HepG2 (cell line): ENCODE data around the gene RNH1. TPM values are rescaled to one million over a fixed set of nuclear protein-coding genes. Genes with fewer than 3 reads are reported as not detected.
A peak's percentile ranks its signal among the peaks of the same experiment; 100 is the strongest.

ENCODE experiments used
- AGO2 ChIP-seq: fragments of 200-400 bp; formaldehyde crosslinking; optimal IDR thresholded peaks from 2 replicates; pipeline ENCODE3; 2017; ENCODE audit warnings: mild to moderate bottlenecking, low read depth, low read length, moderate library complexity
- AHR ChIP-seq: IDR thresholded peaks from 2 replicates; pipeline ENCODE4 v1.6.1; 2018; ENCODE audit warnings: missing genetic modification reagents, missing compliant biosample characterization
- EP300 ChIP-seq, 3 experiments: sonication (generic) in 1 of 3; formaldehyde crosslinking in 1 of 3; IDR thresholded peaks; 2 replicates each; pipeline versions ENCODE4 v1.5.1 to v1.6.1; 2011 to 2020; ENCODE audit warnings: low read depth in 2 of 3, low read length in 2 of 3, borderline replicate concordance in 1 of 3, improper control_type of control experiment in 1 of 3, mild to moderate bottlenecking in 1 of 3, missing genetic modification reagents in 1 of 3, moderate library complexity in 1 of 3
- HMGA1 ChIP-seq: sonication (generic); formaldehyde crosslinking; conservative IDR thresholded peaks from 2 replicates; pipeline ENCODE4 v1.4.0; 2020; ENCODE audit warnings: missing genetic modification reagents
- KDM5A ChIP-seq: fragments of 200-600 bp; sonication (generic); IDR thresholded peaks from 2 replicates; pipeline ENCODE4 v1.7.0; 2018; ENCODE audit warnings: antibody characterized with exemption, mild to moderate bottlenecking, low read length, borderline replicate concordance
- MTA1 ChIP-seq: sonication (generic); formaldehyde crosslinking; IDR thresholded peaks from 2 replicates; pipeline ENCODE4 v1.4.0; 2020; ENCODE audit warnings: missing genetic modification reagents, mild to moderate bottlenecking, borderline replicate concordance
- RARG ChIP-seq: sonication (generic); formaldehyde crosslinking; IDR thresholded peaks from 2 replicates; pipeline ENCODE4 v1.4.0; 2020; ENCODE audit warnings: low read depth, mild to moderate bottlenecking, missing genetic modification reagents
- SMAD3 ChIP-seq: sonication (generic); formaldehyde crosslinking; IDR thresholded peaks from 2 replicates; pipeline ENCODE4 v1.4.0; 2020; ENCODE audit warnings: missing genetic modification reagents
- STAT5B ChIP-seq: sonication (generic); formaldehyde crosslinking; IDR thresholded peaks from 2 replicates; pipeline ENCODE4 v1.4.0; 2020; ENCODE audit warnings: missing genetic modification reagents
- ZBTB7A ChIP-seq: sonication (generic); formaldehyde crosslinking; IDR thresholded peaks from 2 replicates; pipeline ENCODE4 v1.8.0; 2022; ENCODE audit warnings: mild to moderate bottlenecking, missing genetic modification reagents
- ZC3H4 ChIP-seq: sonication (generic); formaldehyde crosslinking; IDR thresholded peaks from 2 replicates; pipeline ENCODE4 v1.4.0; 2020; ENCODE audit warnings: missing genetic modification reagents, borderline replicate concordance
- ZNF350 ChIP-seq: sonication (generic); formaldehyde crosslinking; IDR thresholded peaks from 2 replicates; pipeline ENCODE4 v1.4.0; 2020; ENCODE audit warnings: mild to moderate bottlenecking, low read depth, missing genetic modification reagents, borderline replicate concordance
- ZNF451 ChIP-seq: sonication (generic); formaldehyde crosslinking; IDR thresholded peaks from 2 replicates; pipeline ENCODE4 v1.5.0; 2020; ENCODE audit warnings: mild to moderate bottlenecking, missing genetic modification reagents
- ZSCAN22 ChIP-seq: sonication (generic); formaldehyde crosslinking; IDR thresholded peaks from 2 replicates; pipeline ENCODE4 v1.4.0; 2020; ENCODE audit warnings: mild to moderate bottlenecking, missing genetic modification reagents
- polyA plus RNA-seq, 8 experiments: library from polyadenylated mRNA; depleted of rRNA in 3 of 8; stranded (reverse) in 7 of 8; unstranded in 1 of 8; fragments of >200 nt; fragmentation: Illumina TruSeq in 4 of 8; extraction: Trizol in 4 of 8; gene quantifications; 2 replicates each; pipeline versions ENCODE4 v1.2.1 to v1.2.3, GENCODE V29; 2011 to 2016; ENCODE audit warnings: low read depth in 4 of 8, missing spikeins in 1 of 8, mixed read lengths in 1 of 8; ENCODE audit not compliant: insufficient read depth in 1 of 8
- total RNA-seq, 5 experiments: library from RNA; depleted of rRNA; stranded (reverse); fragments of >200 nt; fragmentation: Illumina TruSeq; extraction: Trizol; gene quantifications; 2 replicates each; pipeline ENCODE4 v1.2.3, GENCODE V29; 2016; ENCODE audit warnings: low read depth in 1 of 5
- TF ChIP-seq, protein P1 (sequence below): sonication (generic); formaldehyde crosslinking; IDR thresholded peaks from 2 replicates; pipeline ENCODE4 v1.4.0; 2020; ENCODE audit warnings: missing genetic modification reagents
- TF ChIP-seq, protein P2 (sequence below), 2 experiments: sonication (generic) in 1 of 2; formaldehyde crosslinking in 1 of 2; IDR thresholded peaks; 2 replicates each; pipeline versions ENCODE4 v1.6.1 to v1.9.0; 2014 to 2022; ENCODE audit warnings: antibody characterized with exemption in 1 of 2, borderline replicate concordance in 1 of 2, inconsistent platforms in 1 of 2, low read depth in 1 of 2, missing genetic modification reagents in 1 of 2
- TF ChIP-seq, protein P3 (sequence below): sonication (generic); formaldehyde crosslinking; IDR thresholded peaks from 2 replicates; pipeline ENCODE4 v1.4.0; 2020; ENCODE audit warnings: missing genetic modification reagents
- TF ChIP-seq, protein P4 (sequence below): IDR thresholded peaks from 2 replicates; pipeline ENCODE4 v1.6.1; 2016

RNH1 gene
- total and polyA plus RNA-seq, 2 of the 13 experiments (the other 11 are each of a cell fraction or from before 2014, with no cell fraction given): 36.0 to 74.1 TPM

DNA sequence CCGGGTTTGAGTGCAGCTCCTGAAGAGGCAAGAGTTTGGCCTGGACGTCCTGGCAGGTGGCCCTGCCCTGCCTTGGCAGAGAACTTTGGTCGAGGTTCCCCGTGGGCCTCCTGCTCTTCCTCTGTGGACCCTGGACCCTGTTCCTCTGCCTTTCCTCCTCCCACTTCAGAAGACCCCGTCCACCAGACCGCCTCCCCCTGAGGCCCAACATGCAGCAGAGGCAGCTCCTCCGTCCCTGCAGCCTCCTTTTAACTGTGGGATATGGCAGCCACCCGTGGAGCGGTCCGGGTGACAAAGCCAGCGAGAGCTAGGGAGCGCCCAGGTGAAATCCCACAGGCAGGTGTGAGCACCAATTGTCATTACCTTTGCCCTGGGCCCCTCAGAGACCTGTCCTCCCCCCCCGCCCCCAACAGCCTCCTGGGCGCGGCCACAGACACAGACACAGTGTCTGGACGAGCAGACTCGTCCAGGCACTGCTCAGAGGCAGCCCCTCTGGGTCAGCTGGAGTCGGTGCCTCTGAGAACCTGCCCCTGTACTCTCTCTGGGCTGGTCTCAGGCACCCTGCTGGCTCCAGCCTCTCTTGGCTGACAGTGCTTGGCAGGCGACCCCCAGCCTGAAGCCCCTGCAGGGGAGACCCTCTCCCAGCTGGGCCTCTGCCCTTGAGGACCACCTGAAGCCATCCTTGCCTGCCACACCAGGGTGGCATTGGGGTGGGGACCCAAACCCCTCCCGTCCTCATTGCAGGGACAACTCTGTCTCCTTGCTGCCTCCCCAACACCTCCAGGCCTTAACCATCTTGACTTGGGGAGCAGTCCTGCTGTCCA is 61.1 kb downstream of the RNH1 start (continued):
- TF ChIP-seq ZNF350 (CRISPR knock-in tag): peak; percentile 54; the same call in 1 of the 2 replicates
- no peak for TF ChIP-seq RARG (CRISPR knock-in tag)
- peak; percentile 24 for TF ChIP-seq AGO2
- TF ChIP-seq, protein P1, sequence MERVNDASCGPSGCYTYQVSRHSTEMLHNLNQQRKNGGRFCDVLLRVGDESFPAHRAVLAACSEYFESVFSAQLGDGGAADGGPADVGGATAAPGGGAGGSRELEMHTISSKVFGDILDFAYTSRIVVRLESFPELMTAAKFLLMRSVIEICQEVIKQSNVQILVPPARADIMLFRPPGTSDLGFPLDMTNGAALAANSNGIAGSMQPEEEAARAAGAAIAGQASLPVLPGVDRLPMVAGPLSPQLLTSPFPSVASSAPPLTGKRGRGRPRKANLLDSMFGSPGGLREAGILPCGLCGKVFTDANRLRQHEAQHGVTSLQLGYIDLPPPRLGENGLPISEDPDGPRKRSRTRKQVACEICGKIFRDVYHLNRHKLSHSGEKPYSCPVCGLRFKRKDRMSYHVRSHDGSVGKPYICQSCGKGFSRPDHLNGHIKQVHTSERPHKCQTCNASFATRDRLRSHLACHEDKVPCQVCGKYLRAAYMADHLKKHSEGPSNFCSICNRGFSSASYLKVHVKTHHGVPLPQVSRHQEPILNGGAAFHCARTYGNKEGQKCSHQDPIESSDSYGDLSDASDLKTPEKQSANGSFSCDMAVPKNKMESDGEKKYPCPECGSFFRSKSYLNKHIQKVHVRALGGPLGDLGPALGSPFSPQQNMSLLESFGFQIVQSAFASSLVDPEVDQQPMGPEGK (CRISPR knock-in tag): peak; percentile 72; the same call in 1 of the 2 replicates
- TF ChIP-seq ZC3H4 (CRISPR knock-in tag): 0 out of 2 replicates have a peak, but pooled peaks have one; percentile 70
- no peak for TF ChIP-seq HMGA1 (CRISPR knock-in tag)
- TF ChIP-seq ZBTB7A (CRISPR knock-in tag): peak; percentile 82; the same call in 1 of the 2 replicates
- TF ChIP-seq EP300 (IDR thresholded peaks at IDR 0.05; ENCODE audit: low read depth in 2 of 2, low read length in 2 of 2): peak in 1 of 2 experiments; percentile 48; a peak in 2 of 4 replicates
- TF ChIP-seq EP300 (CRISPR knock-in tag; IDR thresholded peaks at IDR 0.05; ENCODE audit: borderline replicate concordance): no peak
- no peak for TF ChIP-seq KDM5A
- no peak for TF ChIP-seq AHR
- TF ChIP-seq, protein P2, sequence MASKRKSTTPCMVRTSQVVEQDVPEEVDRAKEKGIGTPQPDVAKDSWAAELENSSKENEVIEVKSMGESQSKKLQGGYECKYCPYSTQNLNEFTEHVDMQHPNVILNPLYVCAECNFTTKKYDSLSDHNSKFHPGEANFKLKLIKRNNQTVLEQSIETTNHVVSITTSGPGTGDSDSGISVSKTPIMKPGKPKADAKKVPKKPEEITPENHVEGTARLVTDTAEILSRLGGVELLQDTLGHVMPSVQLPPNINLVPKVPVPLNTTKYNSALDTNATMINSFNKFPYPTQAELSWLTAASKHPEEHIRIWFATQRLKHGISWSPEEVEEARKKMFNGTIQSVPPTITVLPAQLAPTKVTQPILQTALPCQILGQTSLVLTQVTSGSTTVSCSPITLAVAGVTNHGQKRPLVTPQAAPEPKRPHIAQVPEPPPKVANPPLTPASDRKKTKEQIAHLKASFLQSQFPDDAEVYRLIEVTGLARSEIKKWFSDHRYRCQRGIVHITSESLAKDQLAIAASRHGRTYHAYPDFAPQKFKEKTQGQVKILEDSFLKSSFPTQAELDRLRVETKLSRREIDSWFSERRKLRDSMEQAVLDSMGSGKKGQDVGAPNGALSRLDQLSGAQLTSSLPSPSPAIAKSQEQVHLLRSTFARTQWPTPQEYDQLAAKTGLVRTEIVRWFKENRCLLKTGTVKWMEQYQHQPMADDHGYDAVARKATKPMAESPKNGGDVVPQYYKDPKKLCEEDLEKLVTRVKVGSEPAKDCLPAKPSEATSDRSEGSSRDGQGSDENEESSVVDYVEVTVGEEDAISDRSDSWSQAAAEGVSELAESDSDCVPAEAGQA (IDR thresholded peaks at IDR 0.05; ENCODE audit: low read depth): no peak
- TF ChIP-seq, protein P2 (CRISPR knock-in tag; IDR thresholded peaks at IDR 0.05; ENCODE audit: borderline replicate concordance): no peak
- no peak for TF ChIP-seq ZNF451 (CRISPR knock-in tag)
- no peak for TF ChIP-seq ZSCAN22 (CRISPR knock-in tag)
- TF ChIP-seq, protein P3, sequence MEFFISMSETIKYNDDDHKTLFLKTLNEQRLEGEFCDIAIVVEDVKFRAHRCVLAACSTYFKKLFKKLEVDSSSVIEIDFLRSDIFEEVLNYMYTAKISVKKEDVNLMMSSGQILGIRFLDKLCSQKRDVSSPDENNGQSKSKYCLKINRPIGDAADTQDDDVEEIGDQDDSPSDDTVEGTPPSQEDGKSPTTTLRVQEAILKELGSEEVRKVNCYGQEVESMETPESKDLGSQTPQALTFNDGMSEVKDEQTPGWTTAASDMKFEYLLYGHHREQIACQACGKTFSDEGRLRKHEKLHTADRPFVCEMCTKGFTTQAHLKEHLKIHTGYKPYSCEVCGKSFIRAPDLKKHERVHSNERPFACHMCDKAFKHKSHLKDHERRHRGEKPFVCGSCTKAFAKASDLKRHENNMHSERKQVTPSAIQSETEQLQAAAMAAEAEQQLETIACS (CRISPR knock-in tag): no peak
- 0 out of 2 replicates have a peak, but pooled peaks have one; percentile 7 for TF ChIP-seq SMAD3 (CRISPR knock-in tag)
- peak; percentile 92 for TF ChIP-seq MTA1 (CRISPR knock-in tag)
- no peak for TF ChIP-seq STAT5B
- TF ChIP-seq, protein P4, sequence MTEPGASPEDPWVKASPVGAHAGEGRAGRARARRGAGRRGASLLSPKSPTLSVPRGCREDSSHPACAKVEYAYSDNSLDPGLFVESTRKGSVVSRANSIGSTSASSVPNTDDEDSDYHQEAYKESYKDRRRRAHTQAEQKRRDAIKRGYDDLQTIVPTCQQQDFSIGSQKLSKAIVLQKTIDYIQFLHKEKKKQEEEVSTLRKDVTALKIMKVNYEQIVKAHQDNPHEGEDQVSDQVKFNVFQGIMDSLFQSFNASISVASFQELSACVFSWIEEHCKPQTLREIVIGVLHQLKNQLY: no peak
